CD14-positive monocyte (primary cell): ENCODE measurements around the gene FUZ. TPM values are rescaled to one million over a fixed set of nuclear protein-coding genes. Genes with fewer than 3 reads are reported as not detected.

ENCODE experiments used
- DNase-seq, 3 donors: peaks; one replicate each; pipeline ENCODE4 v3.0.0-alpha.2; 2011 to 2022
- H2AFZ ChIP-seq: 2 replicates; pipeline ENCODE4 v1.6.0; 2012; ENCODE audit warnings: mild to moderate bottlenecking, low read depth, low read length, inconsistent platforms; ENCODE audit not compliant: insufficient read depth, poor library complexity, severe bottlenecking
- H3K27ac ChIP-seq, 2 donors: 1 replicate in 1 of 2; 2 replicates in 1 of 2; pipeline ENCODE4 v1.5.1; 2012 to 2013; ENCODE audit warnings: low read length in 2 of 2, control low read depth in 1 of 2, inconsistent platforms in 1 of 2, low read depth in 1 of 2, mild to moderate bottlenecking in 1 of 2
- H3K27me3 ChIP-seq, 2 donors: one replicate each; pipeline versions ENCODE4 v1.6.0 to v1.6.1; 2011 to 2013; ENCODE audit warnings: low read length in 2 of 2; ENCODE audit not compliant: control insufficient read depth in 2 of 2, insufficient read depth in 2 of 2
- H3K36me3 ChIP-seq, 2 donors: replicated peaks in 1 of 2; 1 replicate in 1 of 2; 2 replicates in 1 of 2; pipeline versions ENCODE4 v1.5.1 to v1.6.1; 2012 to 2013; ENCODE audit warnings: low read length in 2 of 2, control low read depth in 1 of 2, inconsistent platforms in 1 of 2, mild to moderate bottlenecking in 1 of 2; ENCODE audit not compliant: insufficient read depth in 2 of 2, control insufficient read depth in 1 of 2
- H3K4me1 ChIP-seq, 2 donors: 1 replicate in 1 of 2; 2 replicates in 1 of 2; pipeline versions ENCODE4 v1.5.1 to v1.6.1; 2012 to 2013; ENCODE audit warnings: low read length in 2 of 2, control low read depth in 1 of 2, inconsistent platforms in 1 of 2, mild to moderate bottlenecking in 1 of 2, moderate library complexity in 1 of 2; ENCODE audit not compliant: insufficient read depth in 2 of 2, control insufficient read depth in 1 of 2
- H3K4me2 ChIP-seq: replicated peaks from 2 replicates; pipeline ENCODE3; 2012; ENCODE audit warnings: low read length, moderate library complexity, mild to moderate bottlenecking; ENCODE audit not compliant: poor library complexity, severe bottlenecking; ENCODE audit errors: extremely low read depth
- H3K4me3 ChIP-seq, 3 experiments: fragments of 200-600 bp in 1 of 3; sonication (generic) in 1 of 3; replicated peaks in 1 of 3; 1 replicate in 2 of 3; 2 replicates in 1 of 3; pipeline ENCODE4 v1.5.1; 2011 to 2013; ENCODE audit warnings: low read length in 3 of 3, mild to moderate bottlenecking in 3 of 3, control low read depth in 2 of 3, low read depth in 2 of 3, inconsistent platforms in 1 of 3, moderate library complexity in 1 of 3
- H3K79me2 ChIP-seq: 2 replicates; pipeline ENCODE4 v1.6.0; 2012; ENCODE audit warnings: mild to moderate bottlenecking, control low read depth, inconsistent platforms, low read length, moderate library complexity; ENCODE audit not compliant: insufficient read depth
- H3K9ac ChIP-seq: 2 replicates; pipeline ENCODE4 v1.6.0; 2017; ENCODE audit warnings: low read length, mild to moderate bottlenecking; ENCODE audit not compliant: insufficient read depth, poor library complexity, severe bottlenecking
- H3K9me3 ChIP-seq, 2 donors: replicated peaks in 1 of 2; 1 replicate in 1 of 2; 2 replicates in 1 of 2; pipeline versions ENCODE4 v1.5.1 to v1.6.1; 2012 to 2013; ENCODE audit warnings: low read length in 2 of 2, control low read depth in 1 of 2; ENCODE audit not compliant: control insufficient read depth in 1 of 2, insufficient read depth in 1 of 2
- H4K20me1 ChIP-seq: 2 replicates; pipeline ENCODE4 v1.6.0; 2012; ENCODE audit warnings: mild to moderate bottlenecking, low read length, control low read depth, moderate library complexity; ENCODE audit not compliant: insufficient read depth
- H3K27ac Mint-ChIP-seq, 7 donors: one replicate each; pipeline ENCODE4 v1.8.0; 2020; ENCODE audit warnings: mild to moderate bottlenecking in 7 of 7, mixed read lengths in 7 of 7, moderate library complexity in 6 of 7, inconsistent platforms in 2 of 7
- H3K27me3 Mint-ChIP-seq, 3 donors: one replicate each; pipeline ENCODE4 v1.8.0; 2021 to 2022; ENCODE audit warnings: low read depth in 3 of 3, mild to moderate bottlenecking in 3 of 3, mixed read lengths in 3 of 3, moderate library complexity in 3 of 3, inconsistent platforms in 1 of 3
- H3K36me3 Mint-ChIP-seq, 2 donors: one replicate each; pipeline ENCODE4 v1.8.0; 2020; ENCODE audit warnings: mixed read lengths in 2 of 2, inconsistent platforms in 1 of 2, mild to moderate bottlenecking in 1 of 2
- H3K4me1 Mint-ChIP-seq: one replicate; pipeline ENCODE4 v1.8.0; 2020; ENCODE audit warnings: mild to moderate bottlenecking, mixed read lengths
- H3K4me3 Mint-ChIP-seq, 2 donors: one replicate each; pipeline ENCODE4 v1.8.0; 2020; ENCODE audit warnings: mild to moderate bottlenecking in 2 of 2, mixed read lengths in 2 of 2, moderate library complexity in 1 of 2
- H3K9me3 Mint-ChIP-seq, 7 donors: one replicate each; pipeline ENCODE4 v1.8.0; 2020 to 2022; ENCODE audit warnings: mixed read lengths in 7 of 7, mild to moderate bottlenecking in 6 of 7, moderate library complexity in 6 of 7, inconsistent platforms in 2 of 7
- CTCF ChIP-seq: fragments of 200-600 bp; IDR thresholded peaks from one replicate; pipeline ENCODE4 v1.8.0; 2022; ENCODE audit warnings: antibody characterized with exemption, mild to moderate bottlenecking
- WGBS: methylation state at CpG from one replicate; pipeline ENCODE4 v1.1.5; 2013; ENCODE audit warnings: missing lambda C conversion rate; ENCODE audit not compliant: insufficient coverage; 5-methylcytosine and 5-hydroxymethylcytosine counted together
- intact Hi-C, 2 donors: fragments of 100-400 bp; cut with micrococcal nuclease; formaldehyde crosslinking; loops; one replicate each; pipeline versions ENCODE4 v1.15.0 to v1.15.1; 2023
- polyA plus RNA-seq, 3 donors: library from polyadenylated mRNA; depleted of rRNA in 1 of 3; unstranded in 2 of 3; stranded (reverse) in 1 of 3; fragments of 300-500 nt in 2 of 3; fragments of >200 nt in 1 of 3; fragmentation: Illumina TruSeq in 2 of 3; gene quantifications; 1 replicate in 2 of 3; 2 replicates in 1 of 3; pipeline ENCODE4 v1.2.3, GENCODE V29; 2012 to 2021

The FUZ gene
- polyA plus RNA-seq, 3 donors: 5.3 to 16.7 (median 5.3) TPM

GRCh38 chr19:49790866-49791265 lies 22.2 kb downstream of the FUZ start:
- Histone ChIP-seq H3K36me3 (peaks cover 87 to 100% of the 10 kb centered on the region in 2 donors), H3K4me2 (no peak overlapping the region), H3K79me2 (peaks cover 28% of the 10 kb centered on the region), H3K4me3 (no peak overlapping the region), H3K9ac (no peak overlapping the region), H4K20me1 (peaks cover 87% of the 10 kb centered on the region), H2AFZ (no peak overlapping the region), H3K9me3 (no peaks in the 10 kb centered on the region), H3K27ac (no peak overlapping the region), H3K27me3 (no peaks in the 10 kb centered on the region), H3K4me1 (no peaks in the 10 kb centered on the region)
- TF ChIP-seq CTCF: no peak
- DNase-seq: no peak
- Mint-ChIP-seq H3K27me3 (peaks cover 0 to 2% (median 0%) of the 10 kb centered on the region in 3 donors), H3K27ac (peak overlapping the region in 1 of 7 donors; percentile 13), H3K36me3 (peaks cover 84 to 99% of the 10 kb centered on the region in 2 donors), H3K4me1 (no peaks in the 10 kb centered on the region), H3K4me3 (no peak overlapping the region), H3K9me3 (peaks cover 0 to 5% (median 0%) of the 10 kb centered on the region in 7 donors)
- 100% methylated on average over 5 of the region's 9 CpGs for WGBS
- intact Hi-C loops: no loop called here

DNA sequence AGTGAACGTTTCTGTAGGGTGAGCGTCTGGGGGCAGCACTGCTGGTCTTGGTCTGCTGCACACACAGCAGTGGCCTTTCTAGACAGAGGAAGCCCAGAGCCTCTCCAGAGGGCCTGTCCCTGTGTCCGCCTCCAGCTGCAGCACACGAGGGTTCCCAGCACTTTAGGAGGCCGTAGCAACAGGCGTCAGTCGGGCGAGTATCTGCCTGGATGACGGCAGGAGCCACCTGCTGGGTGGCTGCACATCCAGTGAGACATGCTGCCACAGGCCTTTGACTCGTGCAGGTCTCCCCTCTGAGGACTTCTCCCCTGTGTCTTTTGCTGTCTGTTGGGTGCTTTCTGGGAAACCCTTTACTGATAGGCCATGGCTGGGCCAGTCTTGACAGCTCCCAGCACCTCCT lies 24.2 kb downstream of the FUZ start:
- no peak for TF ChIP-seq CTCF
- Histone ChIP-seq H3K27ac (no peak overlapping the region), H2AFZ (no peak overlapping the region), H3K9me3 (no peaks in the 10 kb centered on the region), H4K20me1 (peaks cover 81% of the 10 kb centered on the region), H3K4me3 (no peak overlapping the region), H3K4me2 (no peak overlapping the region), H3K9ac (no peak overlapping the region), H3K36me3 (peaks cover 82 to 100% of the 10 kb centered on the region in 2 donors), H3K79me2 (peaks cover 38% of the 10 kb centered on the region), H3K4me1 (no peaks in the 10 kb centered on the region), H3K27me3 (no peaks in the 10 kb centered on the region)
- Mint-ChIP-seq H3K36me3 (peaks cover 81 to 99% of the 10 kb centered on the region in 2 donors), H3K27me3 (peaks cover 0 to 2% (median 0%) of the 10 kb centered on the region in 3 donors), H3K27ac (peak overlapping the region in 1 of 7 donors; percentile 51), H3K4me1 (no peaks in the 10 kb centered on the region), H3K9me3 (peaks cover 0 to 5% (median 0%) of the 10 kb centered on the region in 7 donors), H3K4me3 (no peak overlapping the region)
- 98% methylated on average over 10 of the region's 10 CpGs for WGBS
- DNase-seq: no peak
- intact Hi-C loops: no loop called here
